NT2/D1 (cell line): ENCODE data around the gene FARSB.

ENCODE experiments used
- DNase-seq: peaks from one replicate; pipeline ENCODE4 v3.0.0-alpha.2; 2011; ENCODE audit warnings: low read depth, low spot score
- H3K27me3 ChIP-seq: 2 replicates; pipeline ENCODE4 v1.6.0; 2011; ENCODE audit warnings: mild to moderate bottlenecking; ENCODE audit not compliant: insufficient read length, insufficient read depth
- H3K36me3 ChIP-seq: 2 replicates; pipeline ENCODE4 v1.6.1; 2011; ENCODE audit warnings: mild to moderate bottlenecking, low read length, mixed read lengths; ENCODE audit not compliant: insufficient read depth, insufficient read length
- H3K4me1 ChIP-seq: 2 replicates; pipeline ENCODE4 v1.5.1; 2011; ENCODE audit not compliant: insufficient read depth, insufficient read length
- H3K4me3 ChIP-seq: 2 replicates; pipeline ENCODE4 v1.5.1; 2011; ENCODE audit warnings: low read depth; ENCODE audit not compliant: insufficient read length
- H3K9ac ChIP-seq: 2 replicates; pipeline ENCODE4 v1.6.0; 2011; ENCODE audit warnings: low read depth; ENCODE audit not compliant: insufficient read length
- H3K9me3 ChIP-seq: 2 replicates; pipeline ENCODE4 v1.5.1; 2011; ENCODE audit warnings: mild to moderate bottlenecking, low read length; ENCODE audit not compliant: insufficient read depth
- SUZ12 ChIP-seq: IDR thresholded peaks from 2 replicates; pipeline ENCODE4 v1.6.1; 2011; ENCODE audit not compliant: insufficient read length, insufficient read depth; ENCODE audit errors: extremely low read depth
- YY1 ChIP-seq: IDR thresholded peaks from 2 replicates; pipeline ENCODE4 v1.6.1; 2011; ENCODE audit not compliant: insufficient read length, insufficient read depth
- ZNF274 ChIP-seq: IDR thresholded peaks from 2 replicates; pipeline ENCODE4 v1.6.1; 2011; ENCODE audit warnings: mild to moderate bottlenecking, low read depth, low read length

FARSB gene

DNA sequence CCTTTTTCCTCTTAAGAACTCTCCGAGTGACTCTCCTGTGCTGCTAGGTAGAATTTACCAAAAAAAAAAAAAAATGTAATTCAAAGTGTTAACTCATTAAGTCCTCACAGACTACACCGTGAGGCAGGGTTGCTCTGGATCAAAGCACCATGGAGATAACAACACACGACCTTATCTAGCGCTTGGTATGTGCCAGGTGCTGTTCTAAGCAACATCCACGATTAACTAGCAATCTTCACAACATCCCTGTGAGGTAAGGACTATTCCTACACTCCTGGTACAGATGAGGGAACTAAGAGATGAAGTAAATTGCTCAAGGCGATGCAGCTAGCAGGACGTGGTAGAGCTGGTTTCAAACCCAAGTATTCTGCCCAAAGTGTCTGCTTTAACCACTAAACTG, 17.4 kb upstream of the FARSB start:
- Histone ChIP-seq H3K9ac (no peak overlapping the region), H3K4me3 (no peak overlapping the region), H3K27me3 (peaks cover 31% of the 10 kb centered on the region), H3K36me3 (no peaks in the 10 kb centered on the region), H3K4me1 (no peaks in the 10 kb centered on the region), H3K9me3 (no peaks in the 10 kb centered on the region)
- TF ChIP-seq ZNF274 (no peak), SUZ12 (no peak), YY1 (no peak)
- DNase-seq: no peak

DNA sequence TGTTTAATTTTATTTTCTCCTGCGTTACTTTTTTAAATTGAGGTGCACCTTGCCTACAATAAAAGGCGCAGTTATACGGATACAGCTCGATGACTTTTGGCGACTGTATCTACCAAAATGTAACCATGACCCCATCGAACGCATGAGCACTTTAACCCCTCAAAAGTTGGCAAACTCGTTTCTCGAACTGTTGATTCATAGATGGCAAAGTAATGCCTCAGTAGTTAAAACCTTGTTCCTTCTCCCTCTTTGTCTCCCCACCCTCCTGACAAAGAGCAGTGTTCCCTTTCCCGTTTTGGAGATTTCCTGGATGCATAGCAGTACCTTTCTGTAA, 16.1 kb upstream of the FARSB start:
- Histone ChIP-seq H3K9ac (peak overlapping the region; percentile 74), H3K4me1 (no peaks in the 10 kb centered on the region), H3K4me3 (peak overlapping the region; percentile 54), H3K27me3 (peaks cover 31% of the 10 kb centered on the region), H3K9me3 (no peaks in the 10 kb centered on the region), H3K36me3 (no peaks in the 10 kb centered on the region)
- no peak for TF ChIP-seq YY1
- TF ChIP-seq ZNF274: no peak
- TF ChIP-seq SUZ12: no peak
- DNase-seq: no peak

DNA sequence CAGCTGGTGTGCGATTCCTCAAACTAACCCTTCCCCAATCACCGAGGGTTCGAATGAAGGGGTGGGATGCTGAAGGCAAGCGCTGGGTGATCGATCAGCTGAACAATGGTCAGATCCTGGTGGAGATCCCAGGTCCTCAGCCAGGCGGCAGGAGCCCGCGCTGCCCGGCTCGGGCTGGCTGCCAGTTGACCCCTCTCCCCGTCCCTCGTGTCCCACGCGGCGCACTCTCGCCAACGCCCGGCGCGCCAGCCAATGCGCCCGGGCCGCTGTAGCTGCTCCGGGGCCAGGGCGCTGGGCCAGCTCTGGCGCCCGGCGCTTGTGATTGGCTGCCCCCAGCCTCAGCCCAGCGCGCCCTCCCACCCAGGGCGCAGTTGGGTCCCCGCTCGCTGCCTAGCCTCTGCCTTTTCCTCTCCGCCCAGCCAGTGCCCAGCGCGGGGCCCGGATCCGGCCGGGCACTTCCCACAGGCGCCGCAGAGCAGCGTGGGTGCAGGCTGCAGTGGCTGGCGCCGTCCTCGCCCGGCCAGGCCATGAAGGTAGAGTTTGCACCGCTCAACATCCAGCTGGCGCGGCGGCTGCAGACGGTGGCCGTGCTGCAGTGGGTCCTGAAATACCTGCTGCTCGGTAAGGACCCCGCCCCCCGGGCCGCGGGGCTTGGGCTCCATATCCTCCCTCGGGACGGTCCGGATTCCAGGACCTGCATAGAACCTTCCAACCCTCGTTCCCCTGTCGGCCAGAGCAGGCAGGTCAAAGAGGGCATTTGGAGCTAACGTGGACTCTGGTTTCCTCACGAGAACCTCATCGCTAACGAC, 15.6 kb upstream of the FARSB start, which contains the start of gene MOGAT1:
Gene MOGAT1 (plus strand): TSS at position 400 of the 809 bp plus-strand sequence. CDS start 128 bp downstream, at position 528.
- H3K36me3 ChIP-seq: no peaks in the 10 kb centered on the region
- H3K4me3 ChIP-seq: peak within 1 kb of the TSS; percentile 54
- TF ChIP-seq YY1 (no peak), ZNF274 (no peak), SUZ12 (no peak)
- H3K9ac ChIP-seq: peak within 1 kb of the TSS; percentile 74
- peak; percentile 36 for DNase-seq
- no peaks in the 10 kb centered on the region for H3K4me1 ChIP-seq
- H3K9me3 ChIP-seq: no peaks in the 10 kb centered on the region
- peaks cover 31% of the 10 kb centered on the region for H3K27me3 ChIP-seq

DNA sequence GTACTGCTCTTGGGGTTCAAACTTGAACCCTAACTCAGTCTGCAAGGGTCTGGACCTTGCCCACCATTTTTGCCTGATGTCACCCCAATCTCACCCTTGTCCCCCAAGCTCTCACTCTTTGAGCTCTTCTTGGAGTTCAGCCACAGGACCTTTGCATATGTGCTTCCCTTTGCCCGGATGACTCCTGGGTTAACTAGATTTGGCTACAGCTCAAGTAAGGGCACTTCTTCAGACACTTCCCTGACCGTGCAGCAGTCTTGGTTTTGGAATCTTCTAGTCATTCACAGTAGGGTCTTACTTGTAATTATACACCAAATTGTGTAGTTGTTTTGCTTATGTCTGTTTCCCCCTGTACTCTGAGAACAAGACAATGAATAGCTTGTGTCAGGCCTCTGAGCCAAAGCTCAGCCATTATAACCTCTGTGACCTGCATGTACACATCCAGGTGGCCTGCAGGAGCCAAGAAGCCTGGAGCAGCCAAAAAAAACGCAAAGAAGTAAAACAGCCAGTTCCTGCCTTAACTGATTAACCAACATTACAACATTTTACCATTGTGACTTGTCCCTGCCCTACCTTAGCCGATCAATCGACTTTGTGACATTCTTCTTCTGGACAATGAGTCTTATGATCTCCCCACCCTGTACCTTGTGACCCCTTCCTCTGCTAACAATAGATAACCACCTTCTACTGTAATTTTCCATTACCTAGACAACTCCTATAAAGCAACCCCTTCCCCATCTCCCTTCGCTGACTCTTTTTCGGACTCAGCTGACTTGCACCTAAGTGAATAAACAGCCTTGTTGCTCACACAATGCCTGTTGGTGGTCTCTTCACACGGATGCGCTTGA, 14.5 kb upstream of the FARSB start:
- no peak overlapping the region for H3K4me3 ChIP-seq
- H3K27me3 ChIP-seq: peaks cover 31% of the 10 kb centered on the region
- no peaks in the 10 kb centered on the region for H3K36me3 ChIP-seq
- H3K9ac ChIP-seq: no peak overlapping the region
- no peaks in the 10 kb centered on the region for H3K9me3 ChIP-seq
- DNase-seq: no peak
- TF ChIP-seq ZNF274: no peak
- no peak for TF ChIP-seq YY1
- no peak for TF ChIP-seq SUZ12
- no peaks in the 10 kb centered on the region for H3K4me1 ChIP-seq

DNA sequence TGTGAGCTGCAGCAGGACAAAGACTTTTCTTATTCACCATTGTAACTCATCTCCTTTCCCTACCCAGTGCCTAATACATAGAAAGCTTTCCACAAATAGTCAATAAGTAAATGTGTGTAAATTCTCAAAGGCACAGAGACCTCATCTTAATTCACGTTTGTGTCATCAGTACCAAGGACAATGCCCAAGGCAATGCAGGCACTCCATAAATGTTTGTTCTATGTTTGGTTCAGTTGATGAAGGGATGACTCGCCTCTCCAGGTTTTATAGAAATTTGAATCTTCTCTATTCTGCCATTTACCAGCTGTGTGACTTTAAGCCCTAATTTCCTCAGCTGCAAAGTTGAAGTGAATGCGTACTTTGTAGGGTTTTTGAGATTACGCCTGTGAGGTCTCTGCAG, 13.5 kb upstream of the FARSB start:
- Histone ChIP-seq H3K9ac (no peak overlapping the region), H3K27me3 (peaks cover 31% of the 10 kb centered on the region), H3K4me3 (no peak overlapping the region), H3K4me1 (no peaks in the 10 kb centered on the region), H3K36me3 (no peaks in the 10 kb centered on the region), H3K9me3 (no peaks in the 10 kb centered on the region)
- no peak for TF ChIP-seq ZNF274
- TF ChIP-seq SUZ12: no peak
- no peak for TF ChIP-seq YY1
- DNase-seq: no peak

DNA sequence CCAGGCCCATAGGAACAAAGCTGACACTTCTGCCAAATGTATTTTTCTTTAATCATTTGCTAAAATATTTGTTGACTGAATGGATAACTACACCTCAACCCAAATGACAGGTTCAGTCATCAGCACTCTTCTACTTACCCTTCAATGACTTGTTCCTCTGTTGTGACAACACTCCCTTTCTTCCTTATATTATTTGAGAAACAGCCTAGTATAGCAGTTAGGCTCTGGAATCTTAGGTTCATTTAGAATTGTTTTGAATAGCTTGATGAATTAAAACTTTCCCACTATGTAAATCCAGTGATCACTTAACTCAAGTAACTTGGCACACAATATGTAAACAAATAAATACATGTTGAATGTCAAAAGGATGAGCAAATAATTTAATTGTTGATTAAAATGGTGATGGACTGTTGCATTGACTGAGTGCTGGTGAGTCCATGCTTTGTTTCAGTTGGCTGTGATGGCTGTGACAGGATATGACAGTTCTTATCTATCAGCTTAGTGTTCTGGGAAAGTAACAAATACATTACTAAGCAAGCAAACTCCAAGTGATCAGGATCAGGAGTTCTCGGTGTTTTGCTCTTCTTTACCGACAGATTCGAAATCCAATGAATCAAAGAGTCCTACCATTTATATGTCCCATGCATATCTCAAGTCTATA, 12.7 kb upstream of the FARSB start:
- Histone ChIP-seq H3K9me3 (no peaks in the 10 kb centered on the region), H3K27me3 (peaks cover 31% of the 10 kb centered on the region), H3K4me3 (no peak overlapping the region), H3K36me3 (no peaks in the 10 kb centered on the region), H3K4me1 (no peaks in the 10 kb centered on the region), H3K9ac (no peak overlapping the region)
- no peak for DNase-seq
- no peak for TF ChIP-seq SUZ12
- no peak for TF ChIP-seq YY1
- TF ChIP-seq ZNF274: no peak
